Mammary epithelial cell (primary cell): ENCODE measurements around the gene PTPRC.

Source experiments
- EZH2 ChIP-seq: IDR thresholded peaks from 2 replicates; pipeline ENCODE4 v1.6.1; 2012; ENCODE audit warnings: low read length, inconsistent platforms, borderline replicate concordance
- TF ChIP-seq, protein P1 (sequence below), 2 donors: IDR thresholded peaks in 1 of 2; conservative IDR thresholded peaks in 1 of 2; 2 replicates each; pipeline ENCODE4 v1.5.1; 2011 to 2012; ENCODE audit warnings: inconsistent platforms in 2 of 2, low read length in 2 of 2, mild to moderate bottlenecking in 2 of 2, control low read depth in 1 of 2, low read depth in 1 of 2; ENCODE audit not compliant: insufficient read depth in 1 of 2; ENCODE audit errors: extremely low read depth in 1 of 2

DNA sequence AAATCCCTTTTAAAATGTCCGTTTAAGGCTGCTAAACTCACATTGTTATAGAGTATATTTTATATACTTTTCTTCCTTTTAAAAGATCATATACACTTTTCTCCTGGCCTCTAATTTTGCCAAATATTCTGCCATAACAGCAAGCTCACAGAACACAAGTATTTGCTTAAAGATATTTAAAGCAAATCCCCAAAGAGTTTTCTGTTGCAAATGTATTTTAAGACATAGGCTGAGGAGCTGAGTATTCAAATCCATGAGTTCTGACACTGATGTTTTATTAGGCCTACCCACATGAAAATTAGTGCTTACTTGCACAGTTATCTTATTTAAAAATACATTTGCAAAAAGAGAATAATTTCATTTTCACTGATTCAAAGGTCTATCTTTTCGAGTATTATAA is 1.7 kb upstream of the PTPRC start:
- TF ChIP-seq, protein P1, sequence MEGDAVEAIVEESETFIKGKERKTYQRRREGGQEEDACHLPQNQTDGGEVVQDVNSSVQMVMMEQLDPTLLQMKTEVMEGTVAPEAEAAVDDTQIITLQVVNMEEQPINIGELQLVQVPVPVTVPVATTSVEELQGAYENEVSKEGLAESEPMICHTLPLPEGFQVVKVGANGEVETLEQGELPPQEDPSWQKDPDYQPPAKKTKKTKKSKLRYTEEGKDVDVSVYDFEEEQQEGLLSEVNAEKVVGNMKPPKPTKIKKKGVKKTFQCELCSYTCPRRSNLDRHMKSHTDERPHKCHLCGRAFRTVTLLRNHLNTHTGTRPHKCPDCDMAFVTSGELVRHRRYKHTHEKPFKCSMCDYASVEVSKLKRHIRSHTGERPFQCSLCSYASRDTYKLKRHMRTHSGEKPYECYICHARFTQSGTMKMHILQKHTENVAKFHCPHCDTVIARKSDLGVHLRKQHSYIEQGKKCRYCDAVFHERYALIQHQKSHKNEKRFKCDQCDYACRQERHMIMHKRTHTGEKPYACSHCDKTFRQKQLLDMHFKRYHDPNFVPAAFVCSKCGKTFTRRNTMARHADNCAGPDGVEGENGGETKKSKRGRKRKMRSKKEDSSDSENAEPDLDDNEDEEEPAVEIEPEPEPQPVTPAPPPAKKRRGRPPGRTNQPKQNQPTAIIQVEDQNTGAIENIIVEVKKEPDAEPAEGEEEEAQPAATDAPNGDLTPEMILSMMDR (conservative IDR thresholded peaks at IDR 0.05 in 1 of 2, IDR thresholded peaks at IDR 0.05 in 1 of 2; ENCODE audit: extremely low read depth in 1 of 2, insufficient read depth in 1 of 2, low read depth in 1 of 2, low read length in 2 of 2): no peak
- no peak for TF ChIP-seq EZH2
